ENCODE measurements around the gene PTCHD4. TPM values are rescaled to one million over a fixed set of nuclear protein-coding genes. Genes with fewer than 3 reads are reported as not detected.

Gene PTCHD4
- total RNA-seq, 1 donor from 2014 or later, result not detected

GRCh38 chr6:48100588-48100895, 10.5 kb downstream of the PTCHD4 start:
- intact Hi-C loops (cut with micrococcal nuclease), result no loop called here

GRCh38 chr6:48099713-48100587, 11.0 kb downstream of the PTCHD4 start:
- intact Hi-C loops (cut with micrococcal nuclease), result no loop called here

- intact Hi-C loops (cut with micrococcal nuclease), result no loop called here
These were observed 12.1 kb downstream of the PTCHD4 start for GRCh38 chr6:48098923-48099322.

GRCh38 chr6:48092550-48093217, 18.3 kb downstream of the PTCHD4 start:
- intact Hi-C loops (cut with micrococcal nuclease), result no loop called here

GRCh38 chr6:48090546-48090945, 20.5 kb downstream of the PTCHD4 start:
- intact Hi-C loops (cut with micrococcal nuclease), result no loop called here

- intact Hi-C loops (cut with micrococcal nuclease), result no loop called here
These were observed 23.5 kb downstream of the PTCHD4 start for GRCh38 chr6:48087448-48087847.

GRCh38 chr6:48086187-48086586, 24.8 kb downstream of the PTCHD4 start:
- intact Hi-C loops (cut with micrococcal nuclease), result no loop called here

GRCh38 chr6:48085131-48085741, 25.8 kb downstream of the PTCHD4 start:
- intact Hi-C loops (cut with micrococcal nuclease), result no loop called here

- intact Hi-C loops (cut with micrococcal nuclease), result no loop called here
These were observed 26.8 kb downstream of the PTCHD4 start for GRCh38 chr6:48084201-48084600.

- intact Hi-C loops (cut with micrococcal nuclease), result no loop called here
These were observed 30.6 kb downstream of the PTCHD4 start for GRCh38 chr6:48080227-48081009.

GRCh38 chr6:48078120-48078519, 32.9 kb downstream of the PTCHD4 start:
- intact Hi-C loops (cut with micrococcal nuclease), result no loop called here

GRCh38 chr6:48075181-48075580, 35.8 kb downstream of the PTCHD4 start:
- intact Hi-C loops (cut with micrococcal nuclease), result loop anchor here (2.0 kb wide), 1 partner anchor 36 kb away; the partner anchor contains the start of gene PTCHD4

GRCh38 chr6:48073976-48074767, 36.8 kb downstream of the PTCHD4 start:
- intact Hi-C loops (cut with micrococcal nuclease), result loop anchor here (2.0 kb wide), 1 partner anchor 37 kb away; the partner anchor contains the start of gene PTCHD4

- intact Hi-C loops (cut with micrococcal nuclease), result no loop called here
These were observed 39.2 kb downstream of the PTCHD4 start for GRCh38 chr6:48071833-48072232.

- intact Hi-C loops (cut with micrococcal nuclease), result no loop called here
These were observed 41.7 kb downstream of the PTCHD4 start for GRCh38 chr6:48069280-48069679.

- intact Hi-C loops (cut with micrococcal nuclease), result no loop called here
These were observed 42.4 kb downstream of the PTCHD4 start for GRCh38 chr6:48068278-48069251.

- intact Hi-C loops (cut with micrococcal nuclease), result no loop called here
These were observed 43.1 kb downstream of the PTCHD4 start for GRCh38 chr6:48067886-48068277.

GRCh38 chr6:48067148-48067712, 43.8 kb downstream of the PTCHD4 start:
- intact Hi-C loops (cut with micrococcal nuclease), result no loop called here
